HUES48 (cell line): Measurements from ENCODE around the gene NOTCH3.

Experiments
- H3K27ac ChIP-seq: one replicate; pipeline ENCODE4 v1.7.0; 2013; ENCODE audit warnings: low read depth, low read length, inconsistent platforms
- H3K27me3 ChIP-seq: 2 replicates; pipeline ENCODE4 v1.6.1; 2013; ENCODE audit warnings: mild to moderate bottlenecking, low read length; ENCODE audit not compliant: control insufficient read depth, insufficient read depth
- H3K36me3 ChIP-seq: 2 replicates; pipeline ENCODE4 v1.6.1; 2013; ENCODE audit warnings: low read length; ENCODE audit not compliant: control insufficient read depth, insufficient read depth
- H3K4me1 ChIP-seq: 2 replicates; pipeline ENCODE4 v1.6.1; 2013; ENCODE audit warnings: mild to moderate bottlenecking, low read length; ENCODE audit not compliant: control insufficient read depth, insufficient read depth
- H3K4me3 ChIP-seq: 2 replicates; pipeline ENCODE4 v1.5.1; 2013; ENCODE audit warnings: mild to moderate bottlenecking, low read depth, low read length
- H3K9ac ChIP-seq: 2 replicates; pipeline ENCODE4 v1.6.1; 2013; ENCODE audit warnings: mild to moderate bottlenecking, low read depth, low read length, moderate library complexity
- H3K9me3 ChIP-seq: 2 replicates; pipeline ENCODE4 v1.6.1; 2013; ENCODE audit warnings: low read length; ENCODE audit not compliant: control insufficient read depth, insufficient read depth

NOTCH3 gene

GRCh38 chr19:15194938-15195337 is 5.9 kb downstream of the NOTCH3 start:
- H3K27me3 ChIP-seq = no peaks in the 10 kb centered on the region
- H3K36me3 ChIP-seq = peaks cover 58% of the 10 kb centered on the region
- peak overlapping the region; percentile 66 for H3K4me3 ChIP-seq
- H3K4me1 ChIP-seq = peaks cover 14% of the 10 kb centered on the region; the same call in 1 of the 2 replicates
- H3K27ac ChIP-seq = no peak overlapping the region
- no peak overlapping the region for H3K9ac ChIP-seq
- no peaks in the 10 kb centered on the region for H3K9me3 ChIP-seq

- Histone ChIP-seq H3K4me3 (no peak overlapping the region), H3K4me1 (peaks cover 8% of the 10 kb centered on the region; the same call in 1 of the 2 replicates), H3K27ac (no peak overlapping the region), H3K27me3 (no peaks in the 10 kb centered on the region), H3K9me3 (no peaks in the 10 kb centered on the region), H3K36me3 (peaks cover 67% of the 10 kb centered on the region), H3K9ac (no peak overlapping the region)
Measured at GRCh38 chr19:15191982-15192381, 8.8 kb downstream of the NOTCH3 start.

GRCh38 chr19:15191514-15191913 is 9.3 kb downstream of the NOTCH3 start:
- Histone ChIP-seq H3K9ac (no peak overlapping the region), H3K4me1 (peaks cover 7% of the 10 kb centered on the region; the same call in 1 of the 2 replicates), H3K9me3 (no peaks in the 10 kb centered on the region), H3K27me3 (no peaks in the 10 kb centered on the region), H3K4me3 (no peak overlapping the region), H3K27ac (no peak overlapping the region), H3K36me3 (peaks cover 67% of the 10 kb centered on the region)

GRCh38 chr19:15188851-15189250 is 11.9 kb downstream of the NOTCH3 start:
- no peak overlapping the region for H3K27ac ChIP-seq
- no peak overlapping the region for H3K4me3 ChIP-seq
- peaks cover 91% of the 10 kb centered on the region for H3K36me3 ChIP-seq

GRCh38 chr19:15187026-15188007 is 13.5 kb downstream of the NOTCH3 start:
- no peak overlapping the region for H3K9ac ChIP-seq
- peaks cover 90% of the 10 kb centered on the region for H3K36me3 ChIP-seq
- H3K27ac ChIP-seq = no peak overlapping the region
- H3K27me3 ChIP-seq = no peaks in the 10 kb centered on the region
- H3K4me1 ChIP-seq = no peaks in the 10 kb centered on the region
- H3K4me3 ChIP-seq = no peak overlapping the region
- no peaks in the 10 kb centered on the region for H3K9me3 ChIP-seq

More at GRCh38 chr19:15188851-15189250, 11.9 kb downstream of the NOTCH3 start:
- Histone ChIP-seq H3K9ac (no peak overlapping the region), H3K9me3 (no peaks in the 10 kb centered on the region), H3K27me3 (no peaks in the 10 kb centered on the region), H3K4me1 (no peaks in the 10 kb centered on the region)

GRCh38 chr19:15185188-15185587 is 15.6 kb downstream of the NOTCH3 start:
- H3K27ac ChIP-seq = no peak overlapping the region
- no peak overlapping the region for H3K9ac ChIP-seq
- H3K4me1 ChIP-seq = no peaks in the 10 kb centered on the region; the same call in 1 of the 2 replicates
- H3K27me3 ChIP-seq = no peaks in the 10 kb centered on the region
- H3K9me3 ChIP-seq = no peaks in the 10 kb centered on the region
- peaks cover 90% of the 10 kb centered on the region for H3K36me3 ChIP-seq
- no peak overlapping the region for H3K4me3 ChIP-seq

- Histone ChIP-seq H3K36me3 (peaks cover 90% of the 10 kb centered on the region), H3K9ac (no peak overlapping the region), H3K9me3 (no peaks in the 10 kb centered on the region), H3K27me3 (no peaks in the 10 kb centered on the region), H3K27ac (no peak overlapping the region), H3K4me1 (no peaks in the 10 kb centered on the region; the same call in 1 of the 2 replicates), H3K4me3 (no peak overlapping the region)
Measured at GRCh38 chr19:15184776-15185175, 16.0 kb downstream of the NOTCH3 start.

GRCh38 chr19:15181394-15181793 is 19.4 kb downstream of the NOTCH3 start:
- Histone ChIP-seq H3K27ac (no peak overlapping the region), H3K4me1 (no peaks in the 10 kb centered on the region; the same call in 1 of the 2 replicates), H3K4me3 (no peak overlapping the region), H3K36me3 (peaks cover 79% of the 10 kb centered on the region), H3K27me3 (no peaks in the 10 kb centered on the region), H3K9ac (no peak overlapping the region), H3K9me3 (no peaks in the 10 kb centered on the region)

- Histone ChIP-seq H3K4me3 (no peak overlapping the region), H3K27me3 (no peaks in the 10 kb centered on the region), H3K27ac (no peak overlapping the region), H3K9me3 (no peaks in the 10 kb centered on the region), H3K4me1 (no peaks in the 10 kb centered on the region; the same call in 1 of the 2 replicates), H3K9ac (no peak overlapping the region), H3K36me3 (peaks cover 79% of the 10 kb centered on the region)
Measured at GRCh38 chr19:15180451-15181390, 20.1 kb downstream of the NOTCH3 start.

GRCh38 chr19:15178629-15179308 is 22.0 kb downstream of the NOTCH3 start:
- no peaks in the 10 kb centered on the region for H3K27me3 ChIP-seq
- H3K4me3 ChIP-seq = no peak overlapping the region
- H3K36me3 ChIP-seq = peaks cover 77% of the 10 kb centered on the region

More at GRCh38 chr19:15178629-15179308, 22.0 kb downstream of the NOTCH3 start:
- no peaks in the 10 kb centered on the region for H3K9me3 ChIP-seq
- no peaks in the 10 kb centered on the region; the same call in 1 of the 2 replicates for H3K4me1 ChIP-seq
- H3K9ac ChIP-seq = no peak overlapping the region
- H3K27ac ChIP-seq = no peak overlapping the region
